Measurements from ENCODE around the gene HID1.

HID1 gene

GRCh38 chr17:74937064-74938051, 35.2 kb downstream of the HID1 start:
- Histone ChIP-seq H3K9ac (ENCODE audit: low read depth in 1 of 2, low read length in 2 of 2) (no peak overlapping the region), H3K4me1 (ENCODE audit: control insufficient read depth in 2 of 2, insufficient read depth in 2 of 2, low read length in 2 of 2) (no peaks in the 10 kb centered on the region), H3K27me3 (ENCODE audit: control insufficient read depth in 2 of 2, insufficient read depth in 2 of 2, low read length in 2 of 2) (peaks cover 39 to 56% of the 10 kb centered on the region in 2 donors), H3K27ac (ENCODE audit: low read depth in 2 of 2, low read length in 2 of 2) (no peak overlapping the region), H3K36me3 (ENCODE audit: control insufficient read depth in 2 of 2, insufficient read depth in 2 of 2, low read length in 2 of 2) (no peaks in the 10 kb centered on the region), H3K9me3 (ENCODE audit: control insufficient read depth in 2 of 2, low read length in 2 of 2) (no peaks in the 10 kb centered on the region), H3K4me3 (ENCODE audit: low read length in 2 of 2) (no peak overlapping the region)

GRCh38 chr17:74936470-74936799, 36.1 kb downstream of the HID1 start:
- Histone ChIP-seq H3K27me3 (ENCODE audit: control insufficient read depth in 2 of 2, insufficient read depth in 2 of 2, low read length in 2 of 2) (peaks cover 41 to 52% of the 10 kb centered on the region in 2 donors), H3K9ac (ENCODE audit: low read depth in 1 of 2, low read length in 2 of 2) (no peak overlapping the region), H3K4me3 (ENCODE audit: low read length in 2 of 2) (no peak overlapping the region), H3K4me1 (ENCODE audit: control insufficient read depth in 2 of 2, insufficient read depth in 2 of 2, low read length in 2 of 2) (no peaks in the 10 kb centered on the region), H3K9me3 (ENCODE audit: control insufficient read depth in 2 of 2, low read length in 2 of 2) (no peaks in the 10 kb centered on the region), H3K27ac (ENCODE audit: low read depth in 2 of 2, low read length in 2 of 2) (no peak overlapping the region), H3K36me3 (ENCODE audit: control insufficient read depth in 2 of 2, insufficient read depth in 2 of 2, low read length in 2 of 2) (no peaks in the 10 kb centered on the region)

DNA sequence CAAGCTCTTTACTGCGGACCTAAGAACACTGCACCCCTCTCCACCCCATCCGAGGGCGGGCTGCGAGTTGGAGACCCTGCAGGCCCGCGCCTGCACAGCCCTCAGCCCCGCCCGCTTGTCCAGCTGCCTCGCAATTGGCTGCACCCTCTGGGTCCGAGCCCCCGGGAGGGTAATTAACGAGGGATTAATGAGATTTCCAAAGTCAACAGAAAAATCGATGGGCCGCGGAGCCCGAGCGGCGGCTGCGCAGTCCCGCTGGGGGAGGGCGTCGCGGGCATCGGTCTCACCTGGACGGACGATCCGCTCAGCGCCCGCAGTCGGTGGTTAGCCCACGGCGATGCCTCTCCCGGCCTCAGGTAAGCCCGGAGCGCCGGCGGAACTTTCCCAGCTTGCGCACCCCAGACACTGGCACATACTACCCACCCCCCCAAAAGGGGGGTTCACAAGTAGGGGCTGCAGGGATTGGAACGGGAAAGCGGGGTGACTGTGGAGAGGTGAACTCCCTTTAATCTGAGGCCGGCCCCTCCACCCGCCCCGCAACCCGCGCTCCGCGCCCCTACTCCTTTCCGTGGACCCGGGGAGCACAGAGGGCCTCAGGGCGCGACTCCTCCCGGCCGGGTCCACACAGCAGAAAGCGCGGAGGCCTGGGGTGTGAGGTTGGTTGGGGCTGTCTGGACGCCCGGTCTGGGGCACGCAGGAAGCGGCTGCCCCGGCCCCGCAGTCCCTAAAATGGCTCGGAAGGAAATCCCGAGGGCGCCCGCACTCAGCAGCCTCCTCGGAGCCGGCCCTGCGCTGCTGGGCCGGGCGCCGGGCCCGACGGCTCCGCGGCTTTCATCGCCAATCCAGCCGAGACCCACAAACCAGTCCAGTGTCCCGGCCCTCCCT, 36.7 kb downstream of the HID1 start, which contains the start of gene OTOP3:
OTOP3 (plus strand) TSS at position 314 of the 885 bp plus-strand sequence; CDS start at position 338, 24 bp downstream.
- H3K4me3 ChIP-seq (ENCODE audit: low read length in 2 of 2): no peak within 1 kb of the TSS
- no peaks in the 10 kb centered on the region for H3K9me3 ChIP-seq (ENCODE audit: control insufficient read depth in 2 of 2, low read length in 2 of 2)
- no peaks in the 10 kb centered on the region for H3K4me1 ChIP-seq (ENCODE audit: control insufficient read depth in 2 of 2, insufficient read depth in 2 of 2, low read length in 2 of 2)
- peaks cover 41 to 48% of the 10 kb centered on the region in 2 donors for H3K27me3 ChIP-seq (ENCODE audit: control insufficient read depth in 2 of 2, insufficient read depth in 2 of 2, low read length in 2 of 2)
- H3K36me3 ChIP-seq (ENCODE audit: control insufficient read depth in 2 of 2, insufficient read depth in 2 of 2, low read length in 2 of 2): no peaks in the 10 kb centered on the region
- H3K27ac ChIP-seq (ENCODE audit: low read depth in 2 of 2, low read length in 2 of 2): no peak within 1 kb of the TSS
- H3K9ac ChIP-seq (ENCODE audit: low read depth in 1 of 2, low read length in 2 of 2): no peak within 1 kb of the TSS

- H3K27ac ChIP-seq (ENCODE audit: low read depth in 2 of 2, low read length in 2 of 2): no peak overlapping the region
- peaks cover 41 to 43% of the 10 kb centered on the region in 2 donors for H3K27me3 ChIP-seq (ENCODE audit: control insufficient read depth in 2 of 2, insufficient read depth in 2 of 2, low read length in 2 of 2)
- H3K4me3 ChIP-seq (ENCODE audit: low read length in 2 of 2): no peak overlapping the region
- H3K36me3 ChIP-seq (ENCODE audit: control insufficient read depth in 2 of 2, insufficient read depth in 2 of 2, low read length in 2 of 2): no peaks in the 10 kb centered on the region
- no peak overlapping the region for H3K9ac ChIP-seq (ENCODE audit: low read depth in 1 of 2, low read length in 2 of 2)
- H3K4me1 ChIP-seq (ENCODE audit: control insufficient read depth in 2 of 2, insufficient read depth in 2 of 2, low read length in 2 of 2): no peaks in the 10 kb centered on the region
- no peaks in the 10 kb centered on the region for H3K9me3 ChIP-seq (ENCODE audit: control insufficient read depth in 2 of 2, low read length in 2 of 2)
These were observed 37.5 kb downstream of the HID1 start for GRCh38 chr17:74935048-74935447.

DNA sequence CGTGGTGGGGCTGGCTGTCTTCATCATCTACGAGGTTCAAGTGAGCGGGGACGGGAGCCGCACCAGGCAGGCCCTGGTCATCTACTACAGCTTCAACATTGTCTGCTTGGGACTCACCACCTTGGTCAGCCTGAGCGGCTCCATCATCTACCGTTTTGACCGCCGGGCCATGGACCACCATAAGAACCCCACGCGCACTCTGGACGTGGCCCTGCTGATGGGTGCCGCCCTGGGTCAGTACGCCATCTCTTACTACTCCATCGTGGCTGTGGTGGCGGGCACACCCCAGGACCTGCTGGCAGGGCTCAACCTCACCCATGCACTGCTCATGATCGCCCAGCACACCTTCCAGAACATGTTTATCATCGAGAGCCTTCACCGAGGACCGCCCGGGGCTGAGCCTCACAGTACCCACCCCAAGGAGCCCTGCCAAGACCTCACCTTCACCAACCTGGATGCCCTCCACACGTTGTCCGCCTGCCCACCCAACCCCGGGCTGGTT, 42.0 kb downstream of the HID1 start:
- Histone ChIP-seq H3K9me3 (ENCODE audit: control insufficient read depth in 2 of 2, low read length in 2 of 2) (no peaks in the 10 kb centered on the region), H3K9ac (ENCODE audit: low read depth in 1 of 2, low read length in 2 of 2) (no peak overlapping the region), H3K27me3 (ENCODE audit: control insufficient read depth in 2 of 2, insufficient read depth in 2 of 2, low read length in 2 of 2) (peaks cover 30 to 37% of the 10 kb centered on the region in 2 donors)

DNA sequence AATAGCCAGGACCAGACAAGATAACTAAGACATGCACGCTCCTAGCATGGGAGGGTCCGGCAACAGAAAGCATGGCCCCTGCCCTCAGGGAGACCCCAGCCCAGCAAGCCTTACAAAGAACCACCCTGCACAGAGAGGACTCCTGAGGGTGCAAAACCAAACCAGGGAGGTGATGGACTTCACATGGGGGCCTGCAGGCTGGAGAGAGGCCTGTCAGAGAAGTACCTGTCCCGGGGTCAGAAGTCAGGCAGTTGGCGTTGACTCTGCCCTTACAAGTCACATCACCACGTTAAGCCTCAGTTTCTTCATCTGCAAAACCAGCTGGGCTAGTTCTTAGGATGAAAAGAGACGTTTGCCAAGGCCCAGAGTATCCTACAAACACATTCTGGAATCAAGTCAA, 43.8 kb downstream of the HID1 start:
- H3K9me3 ChIP-seq (ENCODE audit: control insufficient read depth in 2 of 2, low read length in 2 of 2): no peaks in the 10 kb centered on the region
- H3K4me1 ChIP-seq (ENCODE audit: control insufficient read depth in 2 of 2, insufficient read depth in 2 of 2, low read length in 2 of 2): peaks cover 0 to 6% of the 10 kb centered on the region in 2 donors
- peaks cover 36 to 50% of the 10 kb centered on the region in 2 donors for H3K27me3 ChIP-seq (ENCODE audit: control insufficient read depth in 2 of 2, insufficient read depth in 2 of 2, low read length in 2 of 2)
- no peak overlapping the region for H3K4me3 ChIP-seq (ENCODE audit: low read length in 2 of 2)
- no peaks in the 10 kb centered on the region for H3K36me3 ChIP-seq (ENCODE audit: control insufficient read depth in 2 of 2, insufficient read depth in 2 of 2, low read length in 2 of 2)
- no peak overlapping the region for H3K27ac ChIP-seq (ENCODE audit: low read depth in 2 of 2, low read length in 2 of 2)
- no peak overlapping the region for H3K9ac ChIP-seq (ENCODE audit: low read depth in 1 of 2, low read length in 2 of 2)

More for the DNA sequence above, 42.0 kb downstream of the HID1 start:
- Histone ChIP-seq H3K36me3 (ENCODE audit: control insufficient read depth in 2 of 2, insufficient read depth in 2 of 2, low read length in 2 of 2) (no peaks in the 10 kb centered on the region), H3K27ac (ENCODE audit: low read depth in 2 of 2, low read length in 2 of 2) (no peak overlapping the region), H3K4me1 (ENCODE audit: control insufficient read depth in 2 of 2, insufficient read depth in 2 of 2, low read length in 2 of 2) (no peaks in the 10 kb centered on the region), H3K4me3 (ENCODE audit: low read length in 2 of 2) (no peak overlapping the region)

GRCh38 chr17:74925242-74925641, 47.3 kb downstream of the HID1 start:
- Histone ChIP-seq H3K4me1 (ENCODE audit: control insufficient read depth in 2 of 2, insufficient read depth in 2 of 2, low read length in 2 of 2) (peaks cover 0 to 7% of the 10 kb centered on the region in 2 donors), H3K9ac (ENCODE audit: low read depth in 1 of 2, low read length in 2 of 2) (no peak overlapping the region), H3K36me3 (ENCODE audit: control insufficient read depth in 2 of 2, insufficient read depth in 2 of 2, low read length in 2 of 2) (no peaks in the 10 kb centered on the region), H3K4me3 (ENCODE audit: low read length in 2 of 2) (no peak overlapping the region), H3K9me3 (ENCODE audit: control insufficient read depth in 2 of 2, low read length in 2 of 2) (no peaks in the 10 kb centered on the region), H3K27me3 (ENCODE audit: control insufficient read depth in 2 of 2, insufficient read depth in 2 of 2, low read length in 2 of 2) (peaks cover 37 to 54% of the 10 kb centered on the region in 2 donors), H3K27ac (ENCODE audit: low read depth in 2 of 2, low read length in 2 of 2) (no peak overlapping the region)

- H3K27ac ChIP-seq (ENCODE audit: low read depth in 2 of 2, low read length in 2 of 2): no peak within 1 kb of the TSS
- H3K27me3 ChIP-seq (ENCODE audit: control insufficient read depth in 2 of 2, insufficient read depth in 2 of 2, low read length in 2 of 2): peaks cover 37 to 57% of the 10 kb centered on the region in 2 donors
- no peak within 1 kb of the TSS for H3K9ac ChIP-seq (ENCODE audit: low read depth in 1 of 2, low read length in 2 of 2)
- no peaks in the 10 kb centered on the region for H3K9me3 ChIP-seq (ENCODE audit: control insufficient read depth in 2 of 2, low read length in 2 of 2)
- H3K4me1 ChIP-seq (ENCODE audit: control insufficient read depth in 2 of 2, insufficient read depth in 2 of 2, low read length in 2 of 2): peaks cover 0 to 7% of the 10 kb centered on the region in 2 donors
- peak within 1 kb of the TSS in 1 of 2 donors; percentile 16 for H3K4me3 ChIP-seq (ENCODE audit: low read length in 2 of 2)
- H3K36me3 ChIP-seq (ENCODE audit: control insufficient read depth in 2 of 2, insufficient read depth in 2 of 2, low read length in 2 of 2): no peaks in the 10 kb centered on the region
These were observed 48.2 kb downstream of the HID1 start, which contains the start of gene OTOP2 for GRCh38 chr17:74924250-74924948. OTOP2 (plus strand) TSS chr17:74924273; CDS start chr17:74924633, 360 bp downstream.

GRCh38 chr17:74923538-74924249, 48.9 kb downstream of the HID1 start:
- Histone ChIP-seq H3K27me3 (ENCODE audit: control insufficient read depth in 2 of 2, insufficient read depth in 2 of 2, low read length in 2 of 2) (peaks cover 37 to 57% of the 10 kb centered on the region in 2 donors), H3K4me3 (ENCODE audit: low read length in 2 of 2) (peak overlapping the region in 1 of 2 donors; percentile 16)

More at GRCh38 chr17:74923538-74924249, 48.9 kb downstream of the HID1 start:
- Histone ChIP-seq H3K9me3 (ENCODE audit: control insufficient read depth in 2 of 2, low read length in 2 of 2) (no peaks in the 10 kb centered on the region), H3K9ac (ENCODE audit: low read depth in 1 of 2, low read length in 2 of 2) (no peak overlapping the region), H3K4me1 (ENCODE audit: control insufficient read depth in 2 of 2, insufficient read depth in 2 of 2, low read length in 2 of 2) (peaks cover 0 to 7% of the 10 kb centered on the region in 2 donors), H3K27ac (ENCODE audit: low read depth in 2 of 2, low read length in 2 of 2) (no peak overlapping the region), H3K36me3 (ENCODE audit: control insufficient read depth in 2 of 2, insufficient read depth in 2 of 2, low read length in 2 of 2) (no peaks in the 10 kb centered on the region)

All from mucosa of rectum (tissue), 2 donors.